Skin of body (tissue), 2 donors: ENCODE data around the gene UBL4A. TPM values are rescaled to one million over a fixed set of nuclear protein-coding genes. Genes with fewer than 3 reads are reported as not detected.

ENCODE experiments used
- DNase-seq: peaks from one replicate; lab custom pipeline; 2025; lab: John Stamatoyannopoulos, UW
- total RNA-seq: library from RNA; depleted of rRNA; stranded (reverse); fragments of >200 nt; gene quantifications from one replicate; pipeline ENCODE4 v1.2.3, GENCODE V29; 2014

UBL4A gene
- total RNA-seq, result 19.4 TPM

- peak; percentile 4 for DNase-seq
Observed at GRCh38 chrX:154486396-154487207, at the start of gene UBL4A. Gene UBL4A, minus strand, starts transcription at chrX:154486615. Its CDS starts 31 bp downstream, at chrX:154486584.

GRCh38 chrX:154535892-154536291, 49.5 kb upstream of the UBL4A start:
- no peak for DNase-seq

- peak; percentile 74 for DNase-seq
Observed at GRCh38 chrX:154534526-154535322, 48.3 kb upstream of the UBL4A start.

- DNase-seq, result no peak
Observed at GRCh38 chrX:154532690-154533089, 46.3 kb upstream of the UBL4A start.

- no peak for DNase-seq
Observed at GRCh38 chrX:154531626-154532025, 45.2 kb upstream of the UBL4A start.

GRCh38 chrX:154530286-154530685, 43.9 kb upstream of the UBL4A start:
- no peak for DNase-seq

GRCh38 chrX:154529206-154529612, 42.8 kb upstream of the UBL4A start:
- no peak for DNase-seq

GRCh38 chrX:154526901-154527675, 40.7 kb upstream of the UBL4A start:
- peak; percentile 55 for DNase-seq

- DNase-seq, result no peak
Observed at GRCh38 chrX:154525606-154526490, 39.4 kb upstream of the UBL4A start.

GRCh38 chrX:154519389-154519788, 33.0 kb upstream of the UBL4A start:
- no peak for DNase-seq

GRCh38 chrX:154517101-154517781, 30.8 kb upstream of the UBL4A start:
- DNase-seq, result no peak

- peak; percentile 61 for DNase-seq
Observed at GRCh38 chrX:154516656-154517100, 30.3 kb upstream of the UBL4A start.

- DNase-seq, result peak; percentile 89
Observed at GRCh38 chrX:154515966-154516655, 29.7 kb upstream of the UBL4A start, which contains the start of gene FAM3A. Gene FAM3A, minus strand, starts transcription at chrX:154516232. Its CDS starts 460 bp downstream, at chrX:154515772.

GRCh38 chrX:154515090-154515965, 28.9 kb upstream of the UBL4A start:
- no peak for DNase-seq

- DNase-seq, result no peak
Observed at GRCh38 chrX:154513716-154514115, 27.3 kb upstream of the UBL4A start.

- DNase-seq, result no peak
Observed at GRCh38 chrX:154512879-154513553, 26.6 kb upstream of the UBL4A start.

GRCh38 chrX:154511761-154512160, 25.3 kb upstream of the UBL4A start:
- DNase-seq, result no peak

GRCh38 chrX:154509455-154509854, 23.0 kb upstream of the UBL4A start:
- DNase-seq, result no peak
